Neural crest cell (in vitro differentiated cells): ENCODE data around the gene GNA14. TPM values are rescaled to one million over a fixed set of nuclear protein-coding genes. Genes with fewer than 3 reads are reported as not detected.
"Not testable (repeated sequence)": the region's sequence is repeated elsewhere in the genome, so short reads cannot be mapped to it uniquely, and the experiment has no call there.

Source experiments
- DNase-seq: peaks from one replicate; pipeline ENCODE4 v3.0.0; 2021; ENCODE audit warnings: low read depth, mixed read lengths, low spot score
- H3K27ac Mint-ChIP-seq: one replicate; pipeline ENCODE4 v1.8.0; 2021; ENCODE audit warnings: mild to moderate bottlenecking, mixed read lengths; ENCODE audit not compliant: unreplicated experiment
- H3K27me3 Mint-ChIP-seq: 2 replicates; pipeline ENCODE4 v1.8.0; 2021; ENCODE audit warnings: low read depth, mild to moderate bottlenecking, mixed read lengths
- H3K36me3 Mint-ChIP-seq: 2 replicates; pipeline ENCODE4 v1.8.0; 2021; ENCODE audit warnings: low read depth, mild to moderate bottlenecking, mixed read lengths
- H3K4me1 Mint-ChIP-seq: 2 replicates; pipeline ENCODE4 v1.8.0; 2021; ENCODE audit warnings: mixed read lengths
- H3K4me3 Mint-ChIP-seq: one replicate; pipeline ENCODE4 v1.8.0; 2021; ENCODE audit warnings: mild to moderate bottlenecking, mixed read lengths
- H3K9me3 Mint-ChIP-seq: 2 replicates; pipeline ENCODE4 v1.8.0; 2021; ENCODE audit warnings: mixed read lengths
- CTCF ChIP-seq: fragments of 200-600 bp; sonication (generic); conservative IDR thresholded peaks from 2 replicates; pipeline ENCODE4 v1.5.0; 2021; ENCODE audit warnings: antibody characterized with exemption, mild to moderate bottlenecking
- total RNA-seq: library from RNA; stranded (reverse); gene quantifications from 2 replicates; pipeline ENCODE4 v1.2.1, GENCODE V29; 2021

Gene GNA14
- total RNA-seq, 1 donor from 2014 or later = not detected

GRCh38 chr9:77422969-77423368 is 225.2 kb downstream of the GNA14 start:
- Mint-ChIP-seq H3K9me3 (peaks cover 2% of the 10 kb centered on the region), H3K4me3 (no peak overlapping the region), H3K4me1 (no peaks in the 10 kb centered on the region), H3K27me3 (no peaks in the 10 kb centered on the region), H3K36me3 (no peaks in the 10 kb centered on the region), H3K27ac (no peak overlapping the region)
- TF ChIP-seq CTCF = no peak
- no peak for DNase-seq

- no peaks in the 10 kb centered on the region for H3K4me1 Mint-ChIP-seq
- H3K9me3 Mint-ChIP-seq = peaks cover 2% of the 10 kb centered on the region
- no peak for DNase-seq
- TF ChIP-seq CTCF = no peak
- H3K27ac Mint-ChIP-seq = no peak overlapping the region
- no peaks in the 10 kb centered on the region for H3K27me3 Mint-ChIP-seq
- H3K36me3 Mint-ChIP-seq = no peaks in the 10 kb centered on the region
- H3K4me3 Mint-ChIP-seq = no peak overlapping the region
These were observed 226.4 kb downstream of the GNA14 start for GRCh38 chr9:77421506-77422265.

GRCh38 chr9:77420641-77421040 is 227.5 kb downstream of the GNA14 start:
- TF ChIP-seq CTCF = no peak
- Mint-ChIP-seq H3K27ac (no peak overlapping the region), H3K9me3 (peaks cover 2% of the 10 kb centered on the region), H3K4me3 (no peak overlapping the region), H3K36me3 (no peaks in the 10 kb centered on the region), H3K27me3 (no peaks in the 10 kb centered on the region), H3K4me1 (no peaks in the 10 kb centered on the region)
- DNase-seq = no peak

- DNase-seq = no peak
- Mint-ChIP-seq H3K27ac (no peak overlapping the region), H3K4me3 (no peak overlapping the region), H3K4me1 (no peaks in the 10 kb centered on the region), H3K9me3 (no peaks in the 10 kb centered on the region), H3K36me3 (peaks cover 3% of the 10 kb centered on the region), H3K27me3 (no peaks in the 10 kb centered on the region)
- no peak for TF ChIP-seq CTCF
These were observed 229.9 kb downstream of the GNA14 start for GRCh38 chr9:77418226-77418625.

- no peak for DNase-seq
- no peak overlapping the region for H3K27ac Mint-ChIP-seq
- H3K27me3 Mint-ChIP-seq = no peaks in the 10 kb centered on the region
- no peak for TF ChIP-seq CTCF
- H3K36me3 Mint-ChIP-seq = peaks cover 3% of the 10 kb centered on the region
- no peaks in the 10 kb centered on the region for H3K4me1 Mint-ChIP-seq
- H3K4me3 Mint-ChIP-seq = no peak overlapping the region
- H3K9me3 Mint-ChIP-seq = no peaks in the 10 kb centered on the region
These were observed 230.6 kb downstream of the GNA14 start for GRCh38 chr9:77417566-77417965.

GRCh38 chr9:77408521-77408920 is 239.6 kb downstream of the GNA14 start:
- peaks cover 15% of the 10 kb centered on the region for H3K9me3 Mint-ChIP-seq
- H3K27me3 Mint-ChIP-seq, H3K4me1 Mint-ChIP-seq, DNase-seq, H3K27ac Mint-ChIP-seq, H3K4me3 Mint-ChIP-seq: not testable (repeated sequence)
- peaks cover 43% of the 10 kb centered on the region for H3K36me3 Mint-ChIP-seq
